K562 (cell line): ENCODE results near the gene MEX3C. TPM values are rescaled to one million over a fixed set of nuclear protein-coding genes. Genes with fewer than 3 reads are reported as not detected.

Experiments
- ATAC-seq: fragments of 200-7000 bp; cut with Tn5 transposase; 3 replicates; pipeline ENCODE4 v1.9.1; 2020; ENCODE audit warnings: moderate library complexity
- BruUV-seq: library from RNA; stranded (reverse); fragments of 400-500 nt; replicated peaks from 2 replicates; lab custom pipeline; 2021; lab: Mats Ljungman, UMichigan
- CTCF ChIA-PET: fragments of 300-600 bp; formaldehyde crosslinking; extraction: SDS; loops from one replicate; lab custom pipeline; 2021; ENCODE audit warnings: low intra/inter-chr PET ratio; lab: Yijun Ruan, JAX
- POLR2A ChIA-PET: fragments of 300-600, 350-650 bp; sonication (Branson Sonifier 250); formaldehyde crosslinking; extraction: SDS; loops from one replicate; lab custom pipeline; 2021; ENCODE audit warnings: antibody characterized with exemption, inconsistent platforms; lab: Yijun Ruan, JAX
- DNase-seq, 4 experiments: peaks; one replicate each; pipeline versions ENCODE4 v3.0.0 to v3.0.0-alpha.2; 2011 to 2018; ENCODE audit warnings: low spot score in 3 of 4, mixed read lengths in 3 of 4; ENCODE audit errors: extremely low read depth in 1 of 4
- FAIRE-seq: peaks from 2 replicates; lab custom pipeline; 2011; peaks lifted over from hg19 to GRCh38; lab: Jason Lieb, UNC
- H2AFZ ChIP-seq: 2 replicates; pipeline ENCODE4 v1.6.0; 2011; ENCODE audit warnings: low read depth, low read length, control low read depth, inconsistent platforms
- H3K27ac ChIP-seq: fragments of 200-600 bp; 3 replicates; pipeline ENCODE4 v1.8.0; 2011; ENCODE audit warnings: low read depth, mild to moderate bottlenecking, control low read depth, inconsistent platforms, low read length, moderate library complexity, mixed read lengths; ENCODE audit errors: extremely low read depth
- H3K27me3 ChIP-seq, 2 experiments: fragments of 300-600 bp in 1 of 2; 2 replicates in 1 of 2; 3 replicates in 1 of 2; pipeline versions ENCODE4 v1.6.0 to v1.8.0; 2011; ENCODE audit warnings: inconsistent platforms in 2 of 2, low read length in 2 of 2, mild to moderate bottlenecking in 1 of 2, mixed read lengths in 1 of 2, moderate library complexity in 1 of 2; ENCODE audit not compliant: control insufficient read depth in 2 of 2, insufficient read depth in 2 of 2
- H3K36me3 ChIP-seq: fragments of 300-600 bp; 3 replicates; pipeline ENCODE4 v1.8.0; 2011; ENCODE audit warnings: mild to moderate bottlenecking, low read length, inconsistent platforms; ENCODE audit not compliant: control insufficient read depth, insufficient read depth
- H3K4me1 ChIP-seq, 2 experiments: fragments of 200-600 bp in 1 of 2; replicated peaks in 1 of 2; 2 replicates in 1 of 2; 3 replicates in 1 of 2; pipeline versions ENCODE4 v1.5.1 to v1.8.0; 2011; ENCODE audit warnings: inconsistent platforms in 2 of 2, low read length in 2 of 2, mild to moderate bottlenecking in 1 of 2, mixed read lengths in 1 of 2, moderate library complexity in 1 of 2; ENCODE audit not compliant: control insufficient read depth in 2 of 2, insufficient read depth in 2 of 2
- H3K4me2 ChIP-seq: 2 replicates; pipeline ENCODE4 v1.6.1; 2011; ENCODE audit warnings: low read length, control low read depth, inconsistent platforms, mixed read lengths; ENCODE audit not compliant: insufficient read depth
- H3K4me3 ChIP-seq: fragments of 200-600 bp; sonication (generic), shearing (Covaris generic); 2 replicates; pipeline ENCODE4 v1.5.1; 2016; ENCODE audit warnings: control low read depth, inconsistent platforms
- H3K79me2 ChIP-seq: fragments of 200-600 bp; 3 replicates; pipeline ENCODE4 v1.8.0; 2011; ENCODE audit warnings: low read length, inconsistent platforms; ENCODE audit not compliant: control insufficient read depth, insufficient read depth
- H3K9ac ChIP-seq, 2 experiments: 2 replicates each; pipeline versions ENCODE4 v1.6.0 to v1.6.1; 2011; ENCODE audit warnings: low read depth in 2 of 2, low read length in 2 of 2, control low read depth in 1 of 2, inconsistent platforms in 1 of 2, mild to moderate bottlenecking in 1 of 2, mixed read lengths in 1 of 2; ENCODE audit not compliant: insufficient read depth in 1 of 2
- H3K9me1 ChIP-seq: one replicate; pipeline ENCODE4 v1.6.0; 2011; ENCODE audit warnings: inconsistent platforms, mild to moderate bottlenecking, low read length, moderate library complexity; ENCODE audit not compliant: control insufficient read depth, insufficient read depth
- H3K9me3 ChIP-seq: replicated peaks from 2 replicates; pipeline ENCODE4 v1.5.1; 2011; ENCODE audit warnings: low read depth, low read length, inconsistent platforms; ENCODE audit not compliant: control insufficient read depth, insufficient read depth
- H4K20me1 ChIP-seq: replicated peaks from 2 replicates; pipeline ENCODE4 v1.6.1; 2011; ENCODE audit warnings: low read length, inconsistent platforms, mixed read lengths; ENCODE audit not compliant: control insufficient read depth, insufficient read depth
- CBX5 ChIP-seq: IDR thresholded peaks from 2 replicates; pipeline ENCODE4 v1.6.1; 2014; ENCODE audit warnings: low read depth, borderline replicate concordance
- LEF1 ChIP-seq: fragments of 450-650 bp; IDR thresholded peaks from 2 replicates; pipeline ENCODE4 v1.6.1; 2016; ENCODE audit warnings: mild to moderate bottlenecking
- NFATC3 ChIP-seq: fragments of 450-650 bp; IDR thresholded peaks from 2 replicates; pipeline ENCODE4 v1.6.1; 2017; ENCODE audit warnings: mild to moderate bottlenecking
- NR2C2 ChIP-seq, 2 experiments: fragments of 200-800 bp in 1 of 2; sonication (Bioruptor generic) in 1 of 2; sonication (generic) in 1 of 2; formaldehyde crosslinking in 1 of 2; IDR thresholded peaks; 2 replicates each; pipeline versions ENCODE4 v1.6.1 to v1.8.0; 2016 to 2022; ENCODE audit warnings: mild to moderate bottlenecking in 1 of 2, missing compliant biosample characterization in 1 of 2, missing genetic modification characterization in 1 of 2, missing genetic modification reagents in 1 of 2
- PREB ChIP-seq: sonication (generic); formaldehyde crosslinking; IDR thresholded peaks from 2 replicates; pipeline ENCODE4 v1.8.1; 2023; ENCODE audit warnings: mild to moderate bottlenecking, missing genetic modification reagents
- WGBS: fragments of 100-300 bp; shearing (Covaris generic); methylation state at CpG from one replicate; pipeline ENCODE4 v1.1.6; 2016; ENCODE audit warnings: low coverage, mixed read lengths; ENCODE audit not compliant: insufficient coverage; ENCODE audit errors: missing lambda C conversion rate; 5-methylcytosine and 5-hydroxymethylcytosine counted together
- in situ Hi-C: fragments of 300-500 bp; cut with MboI; formaldehyde crosslinking; loops from 4 replicates; pipeline ENCODE4 v1.15.0; 2018; ENCODE audit warnings: inconsistent platforms, mixed read lengths
- intact Hi-C: fragments of 100-400 bp; cut with micrococcal nuclease; formaldehyde crosslinking; loops from 2 replicates; pipeline ENCODE4 v1.14.2; 2022
- polyA plus RNA-seq, 8 experiments: library from polyadenylated mRNA; depleted of rRNA in 4 of 8; stranded (reverse) in 5 of 8; unstranded in 3 of 8; fragments of >200 nt; fragmentation: Nextera tagmentation in 2 of 8; fragmentation: Illumina TruSeq in 1 of 8; extraction: Ambion mirVana in 2 of 8; extraction: Trizol in 1 of 8; gene quantifications; 2 replicates each; pipeline versions ENCODE4 v1.2.1 to v1.2.3, GENCODE V29; 2011 to 2014; ENCODE audit warnings: inconsistent platforms in 1 of 8, missing spikeins in 1 of 8
- total RNA-seq, 7 experiments: library from RNA; depleted of rRNA in 6 of 7; stranded (reverse); fragments of >200 nt in 6 of 7; fragmentation: Illumina TruSeq in 2 of 7; extraction: Trizol in 2 of 7; gene quantifications; 2 replicates each; pipeline versions ENCODE4 v1.2.1 to v1.2.3, GENCODE V29; 2011 to 2021; ENCODE audit warnings: low replicate concordance in 1 of 7
- TF ChIP-seq, protein P1 (sequence below): fragments of 450-650 bp; formaldehyde crosslinking; IDR thresholded peaks from 2 replicates; pipeline ENCODE4 v1.4.0; 2020; ENCODE audit warnings: mild to moderate bottlenecking, moderate library complexity
- TF ChIP-seq, protein P2 (sequence below): sonication (generic); formaldehyde crosslinking; IDR thresholded peaks from 2 replicates; pipeline ENCODE4 v1.8.1; 2023; ENCODE audit warnings: mild to moderate bottlenecking, missing genetic modification reagents
- TF ChIP-seq, protein P3 (sequence below), 2 experiments: fragments of 450-650 bp; formaldehyde crosslinking in 1 of 2; IDR thresholded peaks; 2 replicates each; pipeline versions ENCODE4 v1.4.0 to v1.6.1; 2014 to 2020; ENCODE audit warnings: mild to moderate bottlenecking in 2 of 2, borderline replicate concordance in 1 of 2, low read depth in 1 of 2

Gene MEX3C
- total and polyA plus RNA-seq, 9 of the 15 experiments (the other 6 are each of a cell fraction or from before 2014, with no cell fraction given), result 2.4 to 14.2 (median 10.6) TPM

- CTCF ChIA-PET, result no interaction called here
- Histone ChIP-seq H3K79me2 (no peaks in the 10 kb centered on the region), H3K4me3 (no peak overlapping the region), H3K9me3 (no peaks in the 10 kb centered on the region), H2AFZ (no peak overlapping the region), H3K4me1 (no peaks in the 10 kb centered on the region), H4K20me1 (no peaks in the 10 kb centered on the region), H3K27ac (no peak overlapping the region), H3K4me2 (no peak overlapping the region), H3K9me1 (no peaks in the 10 kb centered on the region), H3K9ac (no peak overlapping the region), H3K27me3 (peaks cover under 1 to 15% of the 10 kb centered on the region in 2 experiments; a peak in 3 of 5 replicates), H3K36me3 (no peaks in the 10 kb centered on the region)
- in situ Hi-C loops, result no loop called here
- TF ChIP-seq NFATC3 (no peak), CBX5 (no peak), NR2C2 (CRISPR knock-in tag; IDR thresholded peaks at IDR 0.05) (no peak), NR2C2 (tag; IDR thresholded peaks at IDR 0.05) (no peak), LEF1 (no peak), PREB (CRISPR knock-in tag) (no peak)
- TF ChIP-seq, protein P1, sequence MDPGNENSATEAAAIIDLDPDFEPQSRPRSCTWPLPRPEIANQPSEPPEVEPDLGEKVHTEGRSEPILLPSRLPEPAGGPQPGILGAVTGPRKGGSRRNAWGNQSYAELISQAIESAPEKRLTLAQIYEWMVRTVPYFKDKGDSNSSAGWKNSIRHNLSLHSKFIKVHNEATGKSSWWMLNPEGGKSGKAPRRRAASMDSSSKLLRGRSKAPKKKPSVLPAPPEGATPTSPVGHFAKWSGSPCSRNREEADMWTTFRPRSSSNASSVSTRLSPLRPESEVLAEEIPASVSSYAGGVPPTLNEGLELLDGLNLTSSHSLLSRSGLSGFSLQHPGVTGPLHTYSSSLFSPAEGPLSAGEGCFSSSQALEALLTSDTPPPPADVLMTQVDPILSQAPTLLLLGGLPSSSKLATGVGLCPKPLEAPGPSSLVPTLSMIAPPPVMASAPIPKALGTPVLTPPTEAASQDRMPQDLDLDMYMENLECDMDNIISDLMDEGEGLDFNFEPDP, result no peak
- TF ChIP-seq, protein P2, sequence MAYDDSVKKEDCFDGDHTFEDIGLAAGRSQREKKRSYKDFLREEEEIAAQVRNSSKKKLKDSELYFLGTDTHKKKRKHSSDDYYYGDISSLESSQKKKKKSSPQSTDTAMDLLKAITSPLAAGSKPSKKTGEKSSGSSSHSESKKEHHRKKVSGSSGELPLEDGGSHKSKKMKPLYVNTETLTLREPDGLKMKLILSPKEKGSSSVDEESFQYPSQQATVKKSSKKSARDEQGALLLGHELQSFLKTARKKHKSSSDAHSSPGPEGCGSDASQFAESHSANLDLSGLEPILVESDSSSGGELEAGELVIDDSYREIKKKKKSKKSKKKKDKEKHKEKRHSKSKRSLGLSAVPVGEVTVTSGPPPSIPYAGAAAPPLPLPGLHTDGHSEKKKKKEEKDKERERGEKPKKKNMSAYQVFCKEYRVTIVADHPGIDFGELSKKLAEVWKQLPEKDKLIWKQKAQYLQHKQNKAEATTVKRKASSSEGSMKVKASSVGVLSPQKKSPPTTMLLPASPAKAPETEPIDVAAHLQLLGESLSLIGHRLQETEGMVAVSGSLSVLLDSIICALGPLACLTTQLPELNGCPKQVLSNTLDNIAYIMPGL (CRISPR knock-in tag), result no peak
- TF ChIP-seq, protein P3, sequence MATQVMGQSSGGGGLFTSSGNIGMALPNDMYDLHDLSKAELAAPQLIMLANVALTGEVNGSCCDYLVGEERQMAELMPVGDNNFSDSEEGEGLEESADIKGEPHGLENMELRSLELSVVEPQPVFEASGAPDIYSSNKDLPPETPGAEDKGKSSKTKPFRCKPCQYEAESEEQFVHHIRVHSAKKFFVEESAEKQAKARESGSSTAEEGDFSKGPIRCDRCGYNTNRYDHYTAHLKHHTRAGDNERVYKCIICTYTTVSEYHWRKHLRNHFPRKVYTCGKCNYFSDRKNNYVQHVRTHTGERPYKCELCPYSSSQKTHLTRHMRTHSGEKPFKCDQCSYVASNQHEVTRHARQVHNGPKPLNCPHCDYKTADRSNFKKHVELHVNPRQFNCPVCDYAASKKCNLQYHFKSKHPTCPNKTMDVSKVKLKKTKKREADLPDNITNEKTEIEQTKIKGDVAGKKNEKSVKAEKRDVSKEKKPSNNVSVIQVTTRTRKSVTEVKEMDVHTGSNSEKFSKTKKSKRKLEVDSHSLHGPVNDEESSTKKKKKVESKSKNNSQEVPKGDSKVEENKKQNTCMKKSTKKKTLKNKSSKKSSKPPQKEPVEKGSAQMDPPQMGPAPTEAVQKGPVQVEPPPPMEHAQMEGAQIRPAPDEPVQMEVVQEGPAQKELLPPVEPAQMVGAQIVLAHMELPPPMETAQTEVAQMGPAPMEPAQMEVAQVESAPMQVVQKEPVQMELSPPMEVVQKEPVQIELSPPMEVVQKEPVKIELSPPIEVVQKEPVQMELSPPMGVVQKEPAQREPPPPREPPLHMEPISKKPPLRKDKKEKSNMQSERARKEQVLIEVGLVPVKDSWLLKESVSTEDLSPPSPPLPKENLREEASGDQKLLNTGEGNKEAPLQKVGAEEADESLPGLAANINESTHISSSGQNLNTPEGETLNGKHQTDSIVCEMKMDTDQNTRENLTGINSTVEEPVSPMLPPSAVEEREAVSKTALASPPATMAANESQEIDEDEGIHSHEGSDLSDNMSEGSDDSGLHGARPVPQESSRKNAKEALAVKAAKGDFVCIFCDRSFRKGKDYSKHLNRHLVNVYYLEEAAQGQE (IDR thresholded peaks at IDR 0.05; ENCODE audit: borderline replicate concordance), result no peak
- TF ChIP-seq, protein P3 (CRISPR knock-in tag; IDR thresholded peaks at IDR 0.05; ENCODE audit: low read depth), result no peak
- intact Hi-C loops, result no loop called here
- WGBS, result 5% methylated on average over 3 of the region's 3 CpGs
- no peak for FAIRE-seq
- DNase-seq, result no peak
- no peak for ATAC-seq
- POLR2A ChIA-PET, result no interaction called here
- BruUV-seq, result no TSS peak
Observed at GRCh38 chr18:51127664-51128063, 69.8 kb downstream of the MEX3C start.
